HepG2 (cell line): ENCODE results near the gene KRT73. TPM values are rescaled to one million over a fixed set of nuclear protein-coding genes. Genes with fewer than 3 reads are reported as not detected.

Experiments
- ATAC-seq: fragments of 200-7000 bp; cut with Tn5 transposase; 3 replicates; pipeline ENCODE4 v1.9.1; 2020; ENCODE audit warnings: mild to moderate bottlenecking, moderate library complexity
- BruUV-seq: library from RNA; stranded (reverse); fragments of 400-500 nt; replicated peaks from 2 replicates; lab custom pipeline; 2021; lab: Mats Ljungman, UMichigan
- CTCF ChIA-PET: fragments of 300-600 bp; formaldehyde crosslinking; extraction: SDS; loops from one replicate; lab custom pipeline; 2021; ENCODE audit warnings: low total read pairs, inconsistent platforms, low intra/inter-chr PET ratio; lab: Yijun Ruan, JAX
- POLR2A ChIA-PET: fragments of 350-600 bp; sonication (Branson Sonifier 250); formaldehyde crosslinking; loops from one replicate; lab custom pipeline; 2020; ENCODE audit warnings: antibody characterized with exemption, inconsistent platforms; lab: Yijun Ruan, JAX
- DNase-seq: peaks from one replicate; pipeline ENCODE4 v3.0.0-alpha.2; 2015; ENCODE audit warnings: low spot score
- FAIRE-seq: peaks from 3 replicates; lab custom pipeline; 2011; peaks lifted over from hg19 to GRCh38; lab: Jason Lieb, UNC
- H2AFZ ChIP-seq: one replicate; pipeline ENCODE4 v1.6.1; 2011; ENCODE audit warnings: low read length, inconsistent platforms
- H3K27ac ChIP-seq: fragments of 300-600 bp; 3 replicates; pipeline ENCODE4 v1.8.0; 2011; ENCODE audit warnings: mixed run types, mild to moderate bottlenecking, mixed read lengths, low read length, inconsistent platforms; ENCODE audit not compliant: insufficient read depth; ENCODE audit errors: extremely low read length
- H3K27me3 ChIP-seq, 2 experiments: fragments of 200-600 bp in 1 of 2; 2 replicates in 1 of 2; 3 replicates in 1 of 2; pipeline versions ENCODE4 v1.6.0 to v1.8.0; 2011; ENCODE audit warnings: low read length in 2 of 2, mild to moderate bottlenecking in 2 of 2, moderate library complexity in 2 of 2, inconsistent platforms in 1 of 2; ENCODE audit not compliant: insufficient read depth in 2 of 2, control insufficient read depth in 1 of 2
- H3K36me3 ChIP-seq, 2 experiments: fragments of 200-600 bp in 1 of 2; replicated peaks in 1 of 2; 2 replicates in 1 of 2; 3 replicates in 1 of 2; pipeline versions ENCODE4 v1.5.1 to v1.8.0; 2011; ENCODE audit warnings: low read length in 2 of 2, inconsistent platforms in 1 of 2; ENCODE audit not compliant: insufficient read depth in 2 of 2, control insufficient read depth in 1 of 2
- H3K4me1 ChIP-seq: 2 replicates; pipeline ENCODE4 v1.5.1; 2012; ENCODE audit warnings: low read length, inconsistent platforms; ENCODE audit not compliant: insufficient read depth
- H3K4me2 ChIP-seq: 2 replicates; pipeline ENCODE4 v1.6.0; 2011; ENCODE audit warnings: low read depth, low read length, inconsistent platforms
- H3K4me3 ChIP-seq, 3 experiments: fragments of 200-600 bp in 1 of 3; sonication (generic), shearing (Covaris generic) in 1 of 3; replicated peaks in 1 of 3; 2 replicates each; pipeline ENCODE4 v1.5.1; 2011 to 2016; ENCODE audit warnings: low read length in 3 of 3, inconsistent platforms in 2 of 3, low read depth in 2 of 3, mild to moderate bottlenecking in 2 of 3, control low read depth in 1 of 3, mixed read lengths in 1 of 3; ENCODE audit not compliant: insufficient read depth in 1 of 3
- H3K79me2 ChIP-seq: one replicate; pipeline ENCODE4 v1.6.1; 2011; ENCODE audit warnings: low read length, inconsistent platforms; ENCODE audit not compliant: insufficient read depth
- H3K9ac ChIP-seq: 2 replicates; pipeline ENCODE4 v1.6.0; 2011; ENCODE audit warnings: mild to moderate bottlenecking, low read depth, low read length, inconsistent platforms; ENCODE audit not compliant: insufficient read depth
- H3K9me3 ChIP-seq: 2 replicates; pipeline ENCODE4 v1.5.1; 2012; ENCODE audit warnings: mild to moderate bottlenecking, low read length
- H4K20me1 ChIP-seq: 2 replicates; pipeline ENCODE4 v1.6.0; 2011; ENCODE audit warnings: inconsistent platforms, mild to moderate bottlenecking, low read length, moderate library complexity; ENCODE audit not compliant: insufficient read depth
- CSRNP2 ChIP-seq: sonication (generic); formaldehyde crosslinking; conservative IDR thresholded peaks from 2 replicates; pipeline ENCODE4 v1.8.0; 2022; ENCODE audit warnings: low read depth, missing genetic modification reagents
- KLF12 ChIP-seq: sonication (generic); formaldehyde crosslinking; IDR thresholded peaks from 2 replicates; pipeline ENCODE4 v1.4.0; 2020; ENCODE audit warnings: missing genetic modification reagents, borderline replicate concordance
- NFYB ChIP-seq: sonication (generic); formaldehyde crosslinking; IDR thresholded peaks from 2 replicates; pipeline ENCODE4 v1.4.0; 2020; ENCODE audit warnings: missing genetic modification reagents
- NR3C1 ChIP-seq: sonication (generic); formaldehyde crosslinking; IDR thresholded peaks from 2 replicates; pipeline ENCODE4 v1.4.0; 2020; ENCODE audit warnings: missing genetic modification reagents
- SP140L ChIP-seq: sonication (generic); formaldehyde crosslinking; IDR thresholded peaks from 2 replicates; pipeline ENCODE4 v1.4.0; 2020; ENCODE audit warnings: missing genetic modification reagents, borderline replicate concordance
- TARDBP ChIP-seq: sonication (generic); formaldehyde crosslinking; IDR thresholded peaks from 2 replicates; pipeline ENCODE4 v1.8.0; 2022; ENCODE audit warnings: mild to moderate bottlenecking, missing genetic modification reagents
- ZNF10 ChIP-seq: sonication (generic); formaldehyde crosslinking; IDR thresholded peaks from 2 replicates; pipeline ENCODE4 v1.4.0; 2020; ENCODE audit warnings: mild to moderate bottlenecking, low read depth, missing genetic modification reagents, borderline replicate concordance
- ZNF335 ChIP-seq: sonication (generic); formaldehyde crosslinking; IDR thresholded peaks from 2 replicates; pipeline ENCODE4 v1.4.0; 2020; ENCODE audit warnings: missing genetic modification reagents
- ZNF484 ChIP-seq: sonication (generic); formaldehyde crosslinking; IDR thresholded peaks from 2 replicates; pipeline ENCODE4 v1.5.1; 2020; ENCODE audit warnings: mild to moderate bottlenecking, low read depth, missing genetic modification reagents, borderline replicate concordance
- ZNF562 ChIP-seq: sonication (generic); formaldehyde crosslinking; IDR thresholded peaks from 2 replicates; pipeline ENCODE4 v1.8.0; 2022; ENCODE audit warnings: missing genetic modification reagents, borderline replicate concordance
- ZNF792 ChIP-seq: IDR thresholded peaks from 2 replicates; pipeline ENCODE4 v1.6.1; 2016
- WGBS: methylation state at CpG from one replicate; pipeline ENCODE4 v1.1.6; 2017; ENCODE audit warnings: low lambda C conversion rate; 5-methylcytosine and 5-hydroxymethylcytosine counted together
- in situ Hi-C: cut with HindIII; loops from 2 replicates; pipeline ENCODE4 v1.10.0; 2017; ENCODE audit warnings: low pct_unique_long_range_greater_than_20kb; ENCODE audit not compliant: extremely low pct_ligation_motif_present
- intact Hi-C: fragments of 100-400 bp; cut with micrococcal nuclease; formaldehyde crosslinking; loops from one replicate; pipeline ENCODE4 v1.10.0; 2022; ENCODE audit not compliant: unreplicated experiment
- polyA plus RNA-seq, 8 experiments: library from polyadenylated mRNA; depleted of rRNA in 3 of 8; stranded (reverse) in 7 of 8; unstranded in 1 of 8; fragments of >200 nt; fragmentation: Illumina TruSeq in 4 of 8; extraction: Trizol in 4 of 8; gene quantifications; 2 replicates each; pipeline versions ENCODE4 v1.2.1 to v1.2.3, GENCODE V29; 2011 to 2016; ENCODE audit warnings: low read depth in 4 of 8, missing spikeins in 1 of 8, mixed read lengths in 1 of 8; ENCODE audit not compliant: insufficient read depth in 1 of 8
- total RNA-seq, 5 experiments: library from RNA; depleted of rRNA; stranded (reverse); fragments of >200 nt; fragmentation: Illumina TruSeq; extraction: Trizol; gene quantifications; 2 replicates each; pipeline ENCODE4 v1.2.3, GENCODE V29; 2016; ENCODE audit warnings: low read depth in 1 of 5

The KRT73 gene
- total and polyA plus RNA-seq, 2 of the 13 experiments (the other 11 are each of a cell fraction or from before 2014, with no cell fraction given), result not detected

- Histone ChIP-seq H3K27ac (no peak overlapping the region), H3K9me3 (no peaks in the 10 kb centered on the region), H3K9ac (no peak overlapping the region), H4K20me1 (no peaks in the 10 kb centered on the region), H2AFZ (no peak overlapping the region), H3K27me3 (peaks cover 0 to 17% of the 10 kb centered on the region in 2 experiments; a peak in 2 of 5 replicates), H3K4me3 (no peak overlapping the region), H3K4me1 (no peaks in the 10 kb centered on the region), H3K36me3 (no peaks in the 10 kb centered on the region), H3K4me2 (no peak overlapping the region), H3K79me2 (no peaks in the 10 kb centered on the region)
- no peak for FAIRE-seq
- WGBS, result 0% methylated on average over 1 of the region's 2 CpGs
- CTCF ChIA-PET, result no interaction called here
- no peak for DNase-seq
- in situ Hi-C loops, result no loop called here
- POLR2A ChIA-PET, result no interaction called here
- intact Hi-C loops, result no loop called here
- no peak for ATAC-seq
- no TSS peak for BruUV-seq
- TF ChIP-seq NFYB (no peak), ZNF484 (CRISPR knock-in tag) (no peak), NR3C1 (CRISPR knock-in tag) (no peak), ZNF335 (CRISPR knock-in tag) (no peak), ZNF562 (CRISPR knock-in tag) (no peak), ZNF10 (CRISPR knock-in tag) (no peak), TARDBP (no peak), KLF12 (CRISPR knock-in tag) (no peak), SP140L (CRISPR knock-in tag) (no peak), CSRNP2 (CRISPR knock-in tag) (no peak), ZNF792 (CRISPR knock-in tag) (no peak)
- TF ChIP-seq, all 625 proteins: peak for 0
These were observed 10.5 kb upstream of the KRT73 start for GRCh38 chr12:52628841-52629240.
